HG03025 (cell line): Measurements from ENCODE around the gene PRKAR1B.

Experiments used
- ATAC-seq: cut with Tn5 transposase; IDR thresholded peaks from one replicate; pipeline ENCODE4 v1.9.1; 2021; ENCODE audit warnings: mild to moderate bottlenecking, moderate library complexity; ENCODE audit not compliant: unreplicated experiment, low FRiP score

PRKAR1B gene

GRCh38 chr7:725223-726005 is 1.7 kb downstream of the PRKAR1B start:
- ATAC-seq: no peak

DNA sequence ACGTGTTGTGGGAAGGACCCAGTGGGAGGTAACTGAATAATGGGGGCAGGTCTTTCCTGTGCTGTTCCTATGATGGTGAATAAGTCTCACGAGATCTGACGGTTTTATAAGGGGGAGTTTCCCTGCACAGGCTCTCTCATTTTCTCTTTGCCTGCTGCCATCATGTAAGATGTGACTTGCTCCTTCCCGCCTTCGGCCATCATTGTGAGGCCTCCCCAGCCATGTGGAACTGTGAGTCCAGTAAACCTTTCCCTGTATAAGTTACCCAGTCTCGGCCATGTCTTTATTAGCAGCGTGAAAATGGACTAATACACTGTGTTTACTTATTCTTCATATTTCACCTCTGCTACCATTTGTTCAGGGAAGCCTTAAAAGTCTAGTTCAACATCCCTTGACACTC is 2.8 kb downstream of the PRKAR1B start:
- ATAC-seq: no peak

- ATAC-seq: no peak
Measured at GRCh38 chr7:723541-723940, 3.5 kb downstream of the PRKAR1B start.

GRCh38 chr7:721619-722248 is 5.3 kb downstream of the PRKAR1B start:
- no peak for ATAC-seq

DNA sequence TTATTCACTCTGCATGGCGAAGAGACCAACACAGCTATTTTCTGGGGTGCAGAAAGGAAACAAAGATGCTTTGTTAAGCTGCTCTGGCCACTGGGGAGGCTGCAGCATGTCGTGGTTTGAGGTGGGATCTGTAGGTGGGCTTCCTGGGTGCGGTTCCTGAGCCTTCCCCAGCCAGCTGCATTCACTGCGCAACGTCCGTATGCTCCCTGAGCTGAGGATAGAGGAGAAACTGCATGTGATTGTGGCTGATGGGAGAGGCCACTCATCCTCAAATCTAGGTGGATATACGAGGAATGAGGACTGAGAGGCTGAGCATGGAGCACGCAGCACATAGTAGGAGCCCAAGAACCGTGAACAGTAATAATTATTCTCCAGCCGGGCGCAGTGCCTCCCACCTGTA is 10.4 kb downstream of the PRKAR1B start:
- ATAC-seq: no peak

DNA sequence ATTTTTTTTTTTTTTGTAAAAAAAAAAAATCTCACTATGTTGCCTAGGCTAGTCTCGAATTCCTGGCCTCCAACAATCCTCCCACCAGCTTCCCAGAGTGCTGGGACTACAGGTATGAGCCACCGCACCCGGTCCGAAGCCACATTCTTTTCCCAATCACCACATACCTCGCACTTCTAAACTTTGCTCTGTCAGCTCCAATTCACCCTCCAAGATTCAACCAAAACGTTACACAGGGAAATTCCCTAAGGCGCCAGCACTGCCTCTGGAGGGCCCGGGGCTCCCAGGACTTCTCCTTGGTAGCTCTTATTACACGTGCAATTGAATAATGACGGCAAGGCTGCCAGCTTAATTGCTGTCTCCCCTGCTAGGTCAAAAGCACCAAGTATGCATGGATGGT is 10.9 kb downstream of the PRKAR1B start:
- ATAC-seq: no peak

DNA sequence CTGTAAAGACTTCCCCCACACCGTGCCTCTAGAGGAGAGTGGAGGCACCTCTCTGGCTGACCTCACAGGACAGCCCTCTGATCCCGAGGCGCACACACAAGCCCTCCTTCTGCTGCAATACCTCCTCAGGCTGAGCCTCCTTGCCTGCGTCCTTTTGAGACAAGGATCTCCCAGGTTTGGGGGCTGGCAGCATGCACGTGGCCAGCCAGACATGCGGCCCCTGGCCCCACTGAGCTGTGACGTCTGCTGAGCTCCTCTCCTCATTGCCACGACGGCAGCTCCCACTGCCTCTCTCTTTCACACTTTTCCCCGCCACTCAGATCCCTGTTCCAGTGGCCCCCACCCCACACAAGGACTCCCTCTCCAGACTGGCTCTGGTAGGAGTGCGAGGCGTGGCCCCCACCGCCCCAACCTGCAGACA is 12.8 kb downstream of the PRKAR1B start:
- no peak for ATAC-seq

DNA sequence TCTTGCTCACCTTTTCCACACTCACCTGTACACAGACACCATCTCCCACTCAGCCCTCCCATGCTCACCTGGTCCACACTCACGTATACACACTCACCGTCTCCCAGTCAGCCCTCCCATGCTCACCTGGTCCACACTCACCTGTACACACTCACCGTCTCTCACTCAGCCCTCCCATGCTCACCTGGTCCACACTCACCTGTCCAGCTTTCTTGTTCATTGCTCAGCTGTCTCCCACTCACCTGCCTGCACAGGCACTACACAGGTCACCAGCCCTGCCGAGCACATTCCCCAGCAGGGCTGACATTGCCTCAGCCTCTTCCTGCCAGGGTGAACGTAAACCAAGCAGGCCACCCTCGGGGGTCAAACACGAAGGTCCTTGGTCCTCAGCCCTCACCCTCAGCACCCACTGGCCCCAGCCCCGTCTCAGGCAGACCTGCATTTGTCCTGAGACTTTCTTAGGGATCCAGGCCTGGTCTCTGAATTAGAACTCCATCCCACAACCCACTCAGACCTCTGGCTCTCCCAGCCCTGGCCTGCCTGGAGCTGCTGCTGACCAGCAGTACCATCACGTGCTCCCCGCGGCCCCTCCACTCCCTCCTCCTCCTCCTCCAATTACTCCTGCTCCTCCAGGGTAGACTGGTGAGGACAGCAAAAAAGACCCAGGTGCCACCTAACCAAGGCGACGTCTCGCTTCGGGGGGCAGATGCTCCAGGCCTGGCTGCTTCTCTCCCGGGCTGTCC is 13.4 kb downstream of the PRKAR1B start:
- ATAC-seq: no peak

DNA sequence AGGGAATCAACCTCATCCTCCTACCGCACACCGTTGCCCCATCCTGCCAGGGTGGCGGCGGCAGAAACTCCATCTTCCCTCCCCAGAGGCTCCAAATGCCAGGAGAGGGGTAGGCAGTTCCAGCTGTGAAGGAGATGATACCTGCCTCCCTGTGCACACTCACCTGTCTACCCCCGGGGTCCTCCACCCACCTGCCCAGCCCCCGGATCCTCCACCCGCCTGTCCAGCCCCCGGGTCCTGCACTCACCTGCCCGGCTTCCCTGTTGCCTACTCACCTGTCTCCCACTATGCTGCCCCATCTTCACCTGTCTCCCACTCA is 14.0 kb downstream of the PRKAR1B start:
- no peak for ATAC-seq

DNA sequence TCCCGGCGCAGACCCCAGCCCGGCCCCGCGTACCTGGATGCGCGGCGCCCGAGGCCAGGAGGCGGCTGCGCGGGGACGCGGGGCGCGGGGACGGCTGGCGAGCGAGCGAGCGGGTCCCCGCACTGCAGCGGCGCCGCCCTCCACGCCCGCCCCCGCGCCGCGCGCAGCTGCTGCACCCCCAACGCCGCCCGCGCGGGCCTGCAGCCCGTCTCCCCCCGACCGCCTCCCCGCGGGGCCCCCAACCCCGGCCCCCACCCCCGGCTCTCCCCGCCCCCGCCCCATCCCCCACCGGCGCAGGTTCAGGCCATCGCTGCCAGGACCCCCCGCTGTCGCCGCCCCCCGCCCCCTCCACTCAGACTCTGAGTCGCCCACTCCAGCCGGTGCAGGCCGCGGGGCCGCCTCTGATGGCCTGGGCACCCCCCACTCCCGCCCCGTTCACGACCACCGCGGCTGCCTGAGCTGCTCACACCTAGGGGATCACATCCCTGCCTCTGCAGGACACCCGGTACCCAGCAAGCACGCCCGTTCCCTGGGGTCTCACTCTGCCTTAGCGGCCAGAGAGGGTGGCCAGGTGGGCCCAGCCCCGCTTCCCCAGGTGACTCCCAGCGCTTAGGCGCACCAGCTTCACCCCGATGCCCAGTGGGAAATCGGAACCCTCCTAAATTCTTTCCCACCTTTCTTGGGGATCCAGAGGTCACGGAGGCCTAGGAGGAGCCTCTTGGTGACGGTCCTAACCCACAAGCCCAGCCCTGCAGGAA is 14.5 kb downstream of the PRKAR1B start:
- ATAC-seq: no peak

GRCh38 chr7:711922-712380 is 15.1 kb downstream of the PRKAR1B start:
- no peak for ATAC-seq

DNA sequence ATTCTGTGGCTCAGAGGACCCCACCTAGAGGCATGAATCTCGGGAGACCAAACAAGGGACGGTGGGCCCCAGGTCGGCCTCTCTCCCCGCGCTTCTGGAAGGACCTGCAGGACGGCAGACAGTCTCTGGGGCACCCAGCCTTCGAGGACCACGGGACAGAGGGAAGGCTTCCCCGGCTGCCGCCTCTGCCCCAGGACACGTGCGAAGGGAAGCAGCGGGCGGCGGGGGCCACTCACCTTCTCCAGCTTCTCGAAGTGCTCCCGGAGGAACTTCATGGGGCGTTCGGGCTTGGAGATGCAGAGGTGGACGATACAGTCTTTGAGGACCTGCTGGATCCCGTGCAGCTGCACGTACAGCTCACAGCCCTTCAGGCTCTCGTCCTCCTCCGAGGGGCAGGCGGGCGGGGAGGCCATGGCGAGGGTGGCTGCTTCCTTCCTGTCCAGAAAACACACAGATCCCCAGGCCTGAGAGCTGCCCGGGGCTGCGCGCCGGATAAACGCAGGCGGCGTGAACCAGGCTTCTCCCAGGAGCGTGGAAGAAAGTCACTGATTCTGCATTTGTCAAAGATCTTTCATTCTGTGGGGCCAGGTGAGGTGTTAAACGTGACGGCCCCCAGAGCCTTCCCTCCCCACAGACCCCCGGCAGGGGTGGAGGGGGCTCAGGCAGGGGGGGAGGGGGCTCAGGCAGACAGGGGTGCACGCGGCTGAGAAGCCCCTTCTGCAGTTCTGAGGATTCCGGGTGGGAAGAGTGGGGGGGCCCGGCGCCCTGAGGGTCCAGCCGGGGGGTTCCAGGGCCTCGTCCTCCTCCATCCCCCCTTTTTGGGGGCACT is 15.8 kb downstream of the PRKAR1B start:
- no peak for ATAC-seq

DNA sequence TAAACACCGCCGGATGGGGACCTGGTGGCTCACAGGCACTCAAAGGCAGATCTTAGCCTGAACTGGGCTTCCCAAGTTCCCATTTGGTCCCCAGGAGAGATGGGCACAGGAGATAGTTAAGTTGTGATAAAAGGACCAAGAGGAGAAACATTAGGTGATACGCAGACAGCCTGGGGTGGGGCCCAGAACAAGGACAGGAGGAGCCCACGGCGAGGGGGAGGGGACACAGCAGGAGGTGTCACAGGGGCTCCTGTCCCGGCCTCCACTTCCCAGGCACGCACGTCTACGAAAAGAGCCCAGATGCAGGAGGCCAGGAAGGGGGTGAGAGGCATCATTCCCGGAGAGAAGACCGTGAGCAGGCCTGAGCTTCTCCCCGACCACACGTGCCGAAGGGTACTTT is 16.9 kb downstream of the PRKAR1B start:
- ATAC-seq: no peak

GRCh38 chr7:707296-708000 is 19.6 kb downstream of the PRKAR1B start:
- no peak for ATAC-seq

DNA sequence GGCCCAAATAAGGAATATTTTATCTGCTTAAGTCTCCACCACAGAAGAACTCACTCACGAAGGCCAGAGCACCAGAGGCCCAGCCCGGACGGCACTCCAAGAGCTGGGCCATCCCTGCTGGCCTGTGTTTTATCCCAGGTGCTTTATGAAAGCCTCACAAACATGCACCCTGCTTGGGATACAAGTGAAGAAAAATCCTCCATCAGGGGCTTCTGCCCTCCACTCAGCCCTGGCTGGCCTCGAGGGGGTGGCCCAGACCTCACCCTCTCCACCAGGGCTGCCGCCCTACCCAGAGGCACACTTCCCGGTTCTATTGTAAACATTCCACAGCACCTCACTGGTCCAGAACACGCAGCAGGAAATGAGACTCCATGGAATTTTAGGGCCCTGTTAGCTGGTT is 20.4 kb downstream of the PRKAR1B start:
- ATAC-seq: no peak

GRCh38 chr7:703049-703448 is 24.0 kb downstream of the PRKAR1B start:
- no peak for ATAC-seq

DNA sequence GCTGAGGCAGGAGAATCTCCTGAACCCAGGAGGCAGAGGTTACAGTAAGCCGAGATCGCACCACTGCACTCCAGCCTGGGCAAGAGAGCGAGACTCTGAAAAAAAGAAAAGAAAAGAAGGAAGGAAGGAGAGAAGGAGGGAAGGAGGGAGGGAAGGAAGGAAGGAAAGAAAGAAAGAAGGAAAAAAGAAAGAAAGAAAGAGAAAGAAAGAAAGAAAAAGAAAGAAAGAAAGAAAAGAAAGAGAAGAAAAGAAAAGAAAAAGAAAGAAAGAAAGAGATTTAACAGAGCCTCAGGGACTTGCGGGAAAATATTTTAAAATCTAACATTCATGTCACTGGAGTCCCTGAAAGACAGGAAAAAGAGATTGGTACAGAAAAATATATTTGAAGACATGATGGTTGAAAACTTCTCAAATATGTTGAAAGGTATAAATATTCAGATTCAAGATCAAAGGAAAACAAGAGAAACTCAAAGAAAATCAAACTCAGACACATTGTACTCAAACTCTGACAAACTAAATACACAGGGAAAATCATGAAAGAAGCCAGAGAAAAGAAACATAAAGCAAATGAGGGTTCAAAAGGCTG is 25.9 kb downstream of the PRKAR1B start:
- no peak for ATAC-seq

GRCh38 chr7:699476-700170 is 27.5 kb downstream of the PRKAR1B start:
- ATAC-seq: no peak
